WTC11 (cell line): Measurements from ENCODE around the gene ARFGAP2. TPM values are rescaled to one million over a fixed set of nuclear protein-coding genes. Genes with fewer than 3 reads are reported as not detected.

Source experiments
- ATAC-seq: fragments of 200-7000 bp; cut with Tn5 transposase; 2 replicates; pipeline ENCODE4 v1.10.0; 2021; ENCODE audit warnings: mild to moderate bottlenecking, moderate library complexity
- CTCF ChIA-PET: fragments of 300-600 bp; sonication (Branson Sonifier 250); formaldehyde crosslinking; loops from one replicate; lab custom pipeline; 2021; ENCODE audit warnings: antibody characterized with exemption; lab: Charles Lee
- POLR2A ChIA-PET: fragments of 350-600 bp; sonication (Branson Sonifier 250); formaldehyde crosslinking; loops from one replicate; lab custom pipeline; 2021; ENCODE audit warnings: antibody characterized with exemption; lab: Charles Lee
- DNase-seq: peaks from one replicate; pipeline ENCODE4 v3.0.0; 2021; ENCODE audit warnings: low spot score
- H3K27ac Mint-ChIP-seq: 2 replicates; pipeline ENCODE4 v1.8.0; 2021; ENCODE audit warnings: mixed read lengths
- H3K27me3 Mint-ChIP-seq: 2 replicates; pipeline ENCODE4 v1.8.0; 2021; ENCODE audit warnings: low read depth, mild to moderate bottlenecking, moderate library complexity, mixed read lengths
- H3K36me3 Mint-ChIP-seq: 2 replicates; pipeline ENCODE4 v1.8.0; 2021; ENCODE audit warnings: mixed read lengths
- H3K4me1 Mint-ChIP-seq: 2 replicates; pipeline ENCODE4 v1.8.0; 2022; ENCODE audit warnings: mixed read lengths
- H3K4me3 Mint-ChIP-seq: 2 replicates; pipeline ENCODE4 v1.8.0; 2021; ENCODE audit warnings: mild to moderate bottlenecking, moderate library complexity, mixed read lengths
- H3K9me3 Mint-ChIP-seq: 2 replicates; pipeline ENCODE4 v1.8.0; 2021; ENCODE audit warnings: mixed read lengths
- AR ChIP-seq: fragments of 250-450 bp; sonication (Bioruptor Pico); IDR thresholded peaks from 2 replicates; pipeline ENCODE4 v1.9.0; 2021; ENCODE audit warnings: mild to moderate bottlenecking
- ATF3 ChIP-seq: sonication (generic); formaldehyde crosslinking; conservative IDR thresholded peaks from 2 replicates; pipeline ENCODE4 v1.8.1; 2022; ENCODE audit warnings: mild to moderate bottlenecking, missing genetic modification reagents
- E2F5 ChIP-seq: sonication (generic); formaldehyde crosslinking; IDR thresholded peaks from 2 replicates; pipeline ENCODE4 v1.8.1; 2022; ENCODE audit warnings: mild to moderate bottlenecking, moderate library complexity, missing genetic modification reagents
- FOXP1 ChIP-seq: sonication (generic); formaldehyde crosslinking; IDR thresholded peaks from 2 replicates; pipeline ENCODE4 v1.8.0; 2022; ENCODE audit warnings: missing genetic modification reagents, mild to moderate bottlenecking, moderate library complexity, borderline replicate concordance
- GTF2I ChIP-seq: fragments of 250-450 bp; sonication (Bioruptor Pico); conservative IDR thresholded peaks from 2 replicates; pipeline ENCODE4 v1.4.0; 2021; ENCODE audit warnings: mild to moderate bottlenecking
- NFATC4 ChIP-seq: fragments of 250-450 bp; sonication (Bioruptor Pico); IDR thresholded peaks from 2 replicates; pipeline ENCODE4 v1.9.0; 2021; ENCODE audit warnings: mild to moderate bottlenecking
- PRDM15 ChIP-seq: sonication (generic); formaldehyde crosslinking; IDR thresholded peaks from 2 replicates; pipeline ENCODE4 v1.8.0; 2022; ENCODE audit warnings: missing genetic modification reagents
- SOX15 ChIP-seq: fragments of 250-450 bp; sonication (Bioruptor Pico); IDR thresholded peaks from 2 replicates; pipeline ENCODE4 v1.9.0; 2021; ENCODE audit warnings: mild to moderate bottlenecking
- STAT6 ChIP-seq: sonication (generic); formaldehyde crosslinking; conservative IDR thresholded peaks from 2 replicates; pipeline ENCODE4 v1.8.1; 2023; ENCODE audit warnings: mild to moderate bottlenecking, low read depth, missing genetic modification reagents, moderate library complexity
- TEAD4 ChIP-seq: sonication (generic); formaldehyde crosslinking; IDR thresholded peaks from 2 replicates; pipeline ENCODE4 v1.8.0; 2022; ENCODE audit warnings: mild to moderate bottlenecking, missing genetic modification reagents
- ZNF219 ChIP-seq: sonication (generic); formaldehyde crosslinking; IDR thresholded peaks from 2 replicates; pipeline ENCODE4 v1.8.0; 2023; ENCODE audit warnings: missing genetic modification reagents, mild to moderate bottlenecking, borderline replicate concordance
- ZNF317 ChIP-seq: sonication (generic); formaldehyde crosslinking; IDR thresholded peaks from 2 replicates; pipeline ENCODE4 v1.8.1; 2023; ENCODE audit warnings: low read depth, mild to moderate bottlenecking, moderate library complexity, missing genetic modification reagents, borderline replicate concordance
- ZNF416 ChIP-seq: fragments of 250-450 bp; sonication (Bioruptor Pico); IDR thresholded peaks from 2 replicates; pipeline ENCODE4 v1.9.0; 2021; ENCODE audit warnings: mild to moderate bottlenecking, inconsistent platforms
- total RNA-seq: library from RNA; stranded (reverse); gene quantifications from 3 replicates; pipeline ENCODE4 v1.2.3, GENCODE V29; 2021
- TF ChIP-seq, protein P1 (sequence below): sonication (generic); formaldehyde crosslinking; IDR thresholded peaks from 2 replicates; pipeline ENCODE4 v1.8.1; 2023; ENCODE audit warnings: mild to moderate bottlenecking, missing genetic modification reagents
- TF ChIP-seq, protein P2 (sequence below): sonication (generic); formaldehyde crosslinking; IDR thresholded peaks from 2 replicates; pipeline ENCODE4 v1.8.1; 2023; ENCODE audit warnings: mild to moderate bottlenecking, moderate library complexity, missing genetic modification reagents

Gene ARFGAP2
- total RNA-seq, 1 experiment from 2014 or later, result 73.0 TPM

- POLR2A ChIA-PET, result no interaction called here
- H3K9me3 Mint-ChIP-seq, result no peaks in the 10 kb centered on the region
- no peak overlapping the region for H3K27ac Mint-ChIP-seq
- H3K4me3 Mint-ChIP-seq, result no peak overlapping the region
- DNase-seq (no peak), ATAC-seq (no peak)
- peaks cover 4% of the 10 kb centered on the region; the same call in 1 of the 2 replicates for H3K36me3 Mint-ChIP-seq
- H3K27me3 Mint-ChIP-seq, result no peaks in the 10 kb centered on the region
- CTCF ChIA-PET, result interaction anchor here (1.8 kb wide), 1 partner anchor 17 kb away, joined by 6 read pairs; no protein-coding TSS in a partner anchor
- peaks cover under 1% of the 10 kb centered on the region; the same call in 1 of the 2 replicates for H3K4me1 Mint-ChIP-seq
- TF ChIP-seq, protein P1, sequence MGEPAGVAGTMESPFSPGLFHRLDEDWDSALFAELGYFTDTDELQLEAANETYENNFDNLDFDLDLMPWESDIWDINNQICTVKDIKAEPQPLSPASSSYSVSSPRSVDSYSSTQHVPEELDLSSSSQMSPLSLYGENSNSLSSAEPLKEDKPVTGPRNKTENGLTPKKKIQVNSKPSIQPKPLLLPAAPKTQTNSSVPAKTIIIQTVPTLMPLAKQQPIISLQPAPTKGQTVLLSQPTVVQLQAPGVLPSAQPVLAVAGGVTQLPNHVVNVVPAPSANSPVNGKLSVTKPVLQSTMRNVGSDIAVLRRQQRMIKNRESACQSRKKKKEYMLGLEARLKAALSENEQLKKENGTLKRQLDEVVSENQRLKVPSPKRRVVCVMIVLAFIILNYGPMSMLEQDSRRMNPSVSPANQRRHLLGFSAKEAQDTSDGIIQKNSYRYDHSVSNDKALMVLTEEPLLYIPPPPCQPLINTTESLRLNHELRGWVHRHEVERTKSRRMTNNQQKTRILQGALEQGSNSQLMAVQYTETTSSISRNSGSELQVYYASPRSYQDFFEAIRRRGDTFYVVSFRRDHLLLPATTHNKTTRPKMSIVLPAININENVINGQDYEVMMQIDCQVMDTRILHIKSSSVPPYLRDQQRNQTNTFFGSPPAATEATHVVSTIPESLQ (CRISPR knock-in tag), result no peak
- no peak for TF ChIP-seq GTF2I (CRISPR knock-in tag)
- TF ChIP-seq, protein P2, sequence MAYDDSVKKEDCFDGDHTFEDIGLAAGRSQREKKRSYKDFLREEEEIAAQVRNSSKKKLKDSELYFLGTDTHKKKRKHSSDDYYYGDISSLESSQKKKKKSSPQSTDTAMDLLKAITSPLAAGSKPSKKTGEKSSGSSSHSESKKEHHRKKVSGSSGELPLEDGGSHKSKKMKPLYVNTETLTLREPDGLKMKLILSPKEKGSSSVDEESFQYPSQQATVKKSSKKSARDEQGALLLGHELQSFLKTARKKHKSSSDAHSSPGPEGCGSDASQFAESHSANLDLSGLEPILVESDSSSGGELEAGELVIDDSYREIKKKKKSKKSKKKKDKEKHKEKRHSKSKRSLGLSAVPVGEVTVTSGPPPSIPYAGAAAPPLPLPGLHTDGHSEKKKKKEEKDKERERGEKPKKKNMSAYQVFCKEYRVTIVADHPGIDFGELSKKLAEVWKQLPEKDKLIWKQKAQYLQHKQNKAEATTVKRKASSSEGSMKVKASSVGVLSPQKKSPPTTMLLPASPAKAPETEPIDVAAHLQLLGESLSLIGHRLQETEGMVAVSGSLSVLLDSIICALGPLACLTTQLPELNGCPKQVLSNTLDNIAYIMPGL (CRISPR knock-in tag), result no peak
- no peak for TF ChIP-seq FOXP1
- TF ChIP-seq STAT6 (CRISPR knock-in tag), result no peak
- no peak for TF ChIP-seq ZNF219
- TF ChIP-seq TEAD4 (CRISPR knock-in tag), result no peak
- TF ChIP-seq ATF3 (CRISPR knock-in tag), result no peak
- no peak for TF ChIP-seq SOX15 (CRISPR knock-in tag)
- TF ChIP-seq NFATC4 (CRISPR knock-in tag), result no peak
- no peak for TF ChIP-seq ZNF317
- no peak for TF ChIP-seq PRDM15 (CRISPR knock-in tag)
- no peak for TF ChIP-seq AR
- no peak for TF ChIP-seq ZNF416 (CRISPR knock-in tag)
- no peak for TF ChIP-seq E2F5 (CRISPR knock-in tag)
These were observed 40.4 kb downstream of the ARFGAP2 start for GRCh38 chr11:47136327-47136726.
